HL-60 (cell line): Measurements from ENCODE around the gene CWH43.

Experiments
- DNase-seq, 2 experiments: peaks; one replicate each; pipeline ENCODE4 v3.0.0-alpha.2; 2010 to 2020; ENCODE audit warnings: low read depth in 1 of 2, low spot score in 1 of 2
- H3K27ac ChIP-seq: fragments of 250-450 bp; sonication (Bioruptor Pico); replicated peaks from 2 replicates; pipeline ENCODE4 v1.5.1; 2020; ENCODE audit warnings: mild to moderate bottlenecking, moderate library complexity
- H3K27me3 ChIP-seq: fragments of 250-450 bp; sonication (Bioruptor Pico); 2 replicates; pipeline ENCODE4 v1.5.1; 2021; ENCODE audit warnings: mild to moderate bottlenecking, moderate library complexity; ENCODE audit not compliant: insufficient read depth, poor library complexity, severe bottlenecking
- H3K4me3 ChIP-seq: replicated peaks from 2 replicates; pipeline ENCODE4 v1.5.1; 2011; ENCODE audit warnings: mild to moderate bottlenecking, control low read depth, low read length; ENCODE audit not compliant: insufficient read depth
- CTCF ChIP-seq: IDR thresholded peaks from one replicate; pipeline ENCODE4 v1.5.1; 2011; ENCODE audit warnings: low read length, control low read depth, inconsistent platforms; ENCODE audit not compliant: insufficient read depth
- GABPA ChIP-seq: IDR thresholded peaks from 2 replicates; pipeline ENCODE4 v1.6.1; 2012; ENCODE audit warnings: low read depth
- POLR2AphosphoS5 ChIP-seq: IDR thresholded peaks from 2 replicates; pipeline ENCODE4 v1.6.1; 2012; ENCODE audit warnings: low read depth
- REST ChIP-seq: IDR thresholded peaks from 2 replicates; pipeline ENCODE4 v1.6.1; 2012; ENCODE audit warnings: low read depth; ENCODE audit not compliant: insufficient replicate concordance
- SPI1 ChIP-seq: IDR thresholded peaks from 2 replicates; pipeline ENCODE4 v1.6.1; 2012; ENCODE audit warnings: low read depth, mild to moderate bottlenecking, borderline replicate concordance

CWH43 gene

GRCh38 chr4:48967101-48967500 is 19.0 kb upstream of the CWH43 start:
- TF ChIP-seq REST: no peak
- no peak for TF ChIP-seq GABPA
- no peak for TF ChIP-seq CTCF
- TF ChIP-seq SPI1: no peak
- TF ChIP-seq POLR2AphosphoS5: no peak
- DNase-seq: no peak
- Histone ChIP-seq H3K4me3 (no peak overlapping the region), H3K27ac (no peak overlapping the region), H3K27me3 (no peaks in the 10 kb centered on the region)

- no peak for DNase-seq
- no peak overlapping the region for H3K27ac ChIP-seq
- H3K4me3 ChIP-seq: no peak overlapping the region
- H3K27me3 ChIP-seq: no peaks in the 10 kb centered on the region
- no peak for TF ChIP-seq CTCF
- TF ChIP-seq REST: no peak
- TF ChIP-seq GABPA: no peak
- TF ChIP-seq POLR2AphosphoS5: no peak
- no peak for TF ChIP-seq SPI1
These were observed 18.4 kb upstream of the CWH43 start for GRCh38 chr4:48967631-48968030.

- DNase-seq: no peak
- H3K4me3 ChIP-seq: no peak overlapping the region
- H3K27ac ChIP-seq: no peak overlapping the region
- no peak for TF ChIP-seq REST
- no peak for TF ChIP-seq CTCF
- TF ChIP-seq POLR2AphosphoS5: no peak
- TF ChIP-seq SPI1: no peak
- TF ChIP-seq GABPA: no peak
- no peaks in the 10 kb centered on the region for H3K27me3 ChIP-seq
These were observed 17.3 kb upstream of the CWH43 start for GRCh38 chr4:48968814-48969213.
